CD8-positive, alpha-beta memory T cell (primary cell): ENCODE results near the gene NAV2. TPM values are rescaled to one million over a fixed set of nuclear protein-coding genes. Genes with fewer than 3 reads are reported as not detected.

ENCODE experiments used
- CTCF ChIA-PET: fragments of 350-600 bp; sonication (Branson Sonifier 250); formaldehyde crosslinking; loops from one replicate; lab custom pipeline; 2021; ENCODE audit warnings: antibody characterized with exemption; lab: Charles Lee
- POLR2A ChIA-PET: fragments of 350-600 bp; sonication (Branson Sonifier 250); formaldehyde crosslinking; loops from one replicate; lab custom pipeline; 2021; ENCODE audit warnings: antibody characterized with exemption; lab: Charles Lee
- DNase-seq, 5 donors: peaks; one replicate each; pipeline versions ENCODE4 v3.0.0 to v3.0.0-alpha.2; 2020 to 2022; ENCODE audit warnings: mixed read lengths in 1 of 5
- H3K27ac ChIP-seq: one replicate; pipeline ENCODE4 v1.7.0; 2013; ENCODE audit warnings: low read depth, mild to moderate bottlenecking, low read length, moderate library complexity
- H3K27me3 ChIP-seq: 2 replicates; pipeline ENCODE4 v1.7.0; 2013; ENCODE audit warnings: low read length, mild to moderate bottlenecking; ENCODE audit not compliant: insufficient read depth, poor library complexity, severe bottlenecking
- H3K36me3 ChIP-seq: 2 replicates; pipeline ENCODE4 v1.7.0; 2013; ENCODE audit warnings: mild to moderate bottlenecking, low read length, moderate library complexity; ENCODE audit not compliant: insufficient read depth
- H3K4me1 ChIP-seq: 2 replicates; pipeline ENCODE4 v1.7.0; 2013; ENCODE audit warnings: mild to moderate bottlenecking, low read length, moderate library complexity; ENCODE audit not compliant: insufficient read depth
- H3K4me3 ChIP-seq: 2 replicates; pipeline ENCODE4 v1.7.0; 2013; ENCODE audit warnings: mild to moderate bottlenecking, low read length
- H3K9me3 ChIP-seq: 2 replicates; pipeline ENCODE4 v1.7.0; 2013; ENCODE audit warnings: mild to moderate bottlenecking, low read length
- H3K27ac Mint-ChIP-seq, 8 donors: one replicate each; pipeline ENCODE4 v1.8.0; 2020 to 2021; ENCODE audit warnings: mixed read lengths in 8 of 8, mild to moderate bottlenecking in 6 of 8, inconsistent platforms in 3 of 8, moderate library complexity in 3 of 8
- H3K27me3 Mint-ChIP-seq, 2 donors: one replicate each; pipeline ENCODE4 v1.8.0; 2020 to 2021; ENCODE audit warnings: mixed read lengths in 2 of 2, mild to moderate bottlenecking in 1 of 2, moderate library complexity in 1 of 2
- H3K36me3 Mint-ChIP-seq, 3 donors: one replicate each; pipeline ENCODE4 v1.8.0; 2020 to 2021; ENCODE audit warnings: mixed read lengths in 3 of 3, inconsistent platforms in 1 of 3, mild to moderate bottlenecking in 1 of 3
- H3K4me1 Mint-ChIP-seq, 3 donors: one replicate each; pipeline ENCODE4 v1.8.0; 2020 to 2021; ENCODE audit warnings: mixed read lengths in 3 of 3, inconsistent platforms in 1 of 3, mild to moderate bottlenecking in 1 of 3
- H3K4me3 Mint-ChIP-seq, 7 donors: one replicate each; pipeline ENCODE4 v1.8.0; 2020 to 2021; ENCODE audit warnings: mixed read lengths in 7 of 7, mild to moderate bottlenecking in 6 of 7, moderate library complexity in 4 of 7, inconsistent platforms in 2 of 7
- H3K9me3 Mint-ChIP-seq, 5 donors: one replicate each; pipeline ENCODE4 v1.8.0; 2020 to 2022; ENCODE audit warnings: mixed read lengths in 5 of 5, mild to moderate bottlenecking in 3 of 5, moderate library complexity in 2 of 5, inconsistent platforms in 1 of 5
- polyA plus RNA-seq: library from polyadenylated mRNA; unstranded; fragments of 300-500 nt; fragmentation: Illumina TruSeq; gene quantifications from one replicate; pipeline ENCODE4 v1.2.3, GENCODE V29; 2021
- total RNA-seq, 2 experiments: library from RNA; stranded (reverse); gene quantifications; one replicate each; pipeline ENCODE4 v1.2.3, GENCODE V29; 2021

The NAV2 gene
- total and polyA plus RNA-seq, 3 experiments from 2014 or later = 0.42 to 1.2 (median 1.1) TPM

GRCh38 chr11:19968860-19969259, 256.2 kb downstream of the NAV2 start:
- Mint-ChIP-seq H3K4me1 (peaks cover 28 to 34% (median 33%) of the 10 kb centered on the region in 3 donors), H3K9me3 (no peaks in the 10 kb centered on the region), H3K36me3 (peaks cover 0 to 3% (median 0%) of the 10 kb centered on the region in 3 donors), H3K4me3 (no peak overlapping the region), H3K27ac (no peak overlapping the region), H3K27me3 (peaks cover 6 to 24% of the 10 kb centered on the region in 2 donors)
- Histone ChIP-seq H3K4me1 (peaks cover 5% of the 10 kb centered on the region), H3K27me3 (no peaks in the 10 kb centered on the region), H3K9me3 (no peaks in the 10 kb centered on the region), H3K4me3 (no peak overlapping the region), H3K27ac (no peak overlapping the region), H3K36me3 (no peaks in the 10 kb centered on the region)
- no peak for DNase-seq
- CTCF ChIA-PET = no interaction called here
- POLR2A ChIA-PET = no interaction called here

- ChIA-PET POLR2A (no interaction called here), CTCF (no interaction called here)
- Mint-ChIP-seq H3K27me3 (peaks cover 6 to 19% of the 10 kb centered on the region in 2 donors), H3K4me3 (peak overlapping the region in 4 of 7 donors; percentile 28 to 66 (median 46)), H3K9me3 (no peaks in the 10 kb centered on the region), H3K36me3 (no peaks in the 10 kb centered on the region), H3K4me1 (peaks cover 23 to 25% (median 24%) of the 10 kb centered on the region in 3 donors), H3K27ac (peak overlapping the region in 4 of 8 donors; percentile 3 to 87 (median 38))
- no peaks in the 10 kb centered on the region for H3K9me3 ChIP-seq
- no peaks in the 10 kb centered on the region for H3K4me1 ChIP-seq
- no peak overlapping the region for H3K4me3 ChIP-seq
- peak in 1 of 5 donors; percentile 38 for DNase-seq
- no peaks in the 10 kb centered on the region for H3K36me3 ChIP-seq
- no peaks in the 10 kb centered on the region for H3K27me3 ChIP-seq
- no peak overlapping the region for H3K27ac ChIP-seq
These were observed 258.3 kb downstream of the NAV2 start for GRCh38 chr11:19970944-19971343.

GRCh38 chr11:19972091-19972490, 259.5 kb downstream of the NAV2 start:
- peaks cover 2 to 10% of the 10 kb centered on the region in 2 donors for H3K27me3 Mint-ChIP-seq
- Histone ChIP-seq H3K4me3 (no peak overlapping the region), H3K27ac (no peak overlapping the region), H3K9me3 (no peaks in the 10 kb centered on the region), H3K27me3 (no peaks in the 10 kb centered on the region), H3K4me1 (no peaks in the 10 kb centered on the region), H3K36me3 (no peaks in the 10 kb centered on the region)
- no peaks in the 10 kb centered on the region for H3K9me3 Mint-ChIP-seq
- POLR2A ChIA-PET = no interaction called here
- H3K4me1 Mint-ChIP-seq = peaks cover 23 to 25% (median 24%) of the 10 kb centered on the region in 3 donors
- H3K27ac Mint-ChIP-seq = peak overlapping the region in 1 of 8 donors; percentile 44
- CTCF ChIA-PET = no interaction called here
- DNase-seq = no peak
- H3K4me3 Mint-ChIP-seq = no peak overlapping the region
- no peaks in the 10 kb centered on the region for H3K36me3 Mint-ChIP-seq

- POLR2A ChIA-PET = no interaction called here
- peaks cover 23 to 25% (median 24%) of the 10 kb centered on the region in 3 donors for H3K4me1 Mint-ChIP-seq
- Histone ChIP-seq H3K9me3 (no peaks in the 10 kb centered on the region), H3K4me1 (no peaks in the 10 kb centered on the region), H3K4me3 (no peak overlapping the region), H3K27me3 (no peaks in the 10 kb centered on the region), H3K36me3 (no peaks in the 10 kb centered on the region), H3K27ac (no peak overlapping the region)
- no peaks in the 10 kb centered on the region for H3K9me3 Mint-ChIP-seq
- DNase-seq = no peak
- no peak overlapping the region for H3K4me3 Mint-ChIP-seq
- CTCF ChIA-PET = no interaction called here
- H3K27me3 Mint-ChIP-seq = peaks cover 2 to 7% of the 10 kb centered on the region in 2 donors
- no peaks in the 10 kb centered on the region for H3K36me3 Mint-ChIP-seq
- H3K27ac Mint-ChIP-seq = no peak overlapping the region
These were observed 260.0 kb downstream of the NAV2 start for GRCh38 chr11:19972651-19973050.

- ChIA-PET CTCF (no interaction called here), POLR2A (no interaction called here)
- H3K27ac ChIP-seq = no peak overlapping the region
- no peaks in the 10 kb centered on the region for H3K4me1 ChIP-seq
- Mint-ChIP-seq H3K4me3 (no peak overlapping the region), H3K27me3 (peaks cover under 1 to 4% of the 10 kb centered on the region in 2 donors), H3K27ac (no peak overlapping the region), H3K36me3 (no peaks in the 10 kb centered on the region), H3K9me3 (no peaks in the 10 kb centered on the region), H3K4me1 (peaks cover 23 to 25% (median 24%) of the 10 kb centered on the region in 3 donors)
- no peak overlapping the region for H3K4me3 ChIP-seq
- H3K36me3 ChIP-seq = no peaks in the 10 kb centered on the region
- no peak for DNase-seq
- H3K27me3 ChIP-seq = no peaks in the 10 kb centered on the region
- H3K9me3 ChIP-seq = no peaks in the 10 kb centered on the region
These were observed 260.5 kb downstream of the NAV2 start for GRCh38 chr11:19973136-19973635.

GRCh38 chr11:19974886-19975285, 262.2 kb downstream of the NAV2 start:
- no peaks in the 10 kb centered on the region for H3K9me3 ChIP-seq
- Mint-ChIP-seq H3K4me1 (peaks cover 16 to 20% (median 16%) of the 10 kb centered on the region in 3 donors), H3K4me3 (no peak overlapping the region), H3K9me3 (no peaks in the 10 kb centered on the region), H3K27ac (no peak overlapping the region), H3K27me3 (peaks cover 0 to 2% of the 10 kb centered on the region in 2 donors), H3K36me3 (no peaks in the 10 kb centered on the region)
- H3K27me3 ChIP-seq = no peaks in the 10 kb centered on the region
- no peaks in the 10 kb centered on the region for H3K36me3 ChIP-seq
- ChIA-PET POLR2A (no interaction called here), CTCF (no interaction called here)
- H3K27ac ChIP-seq = peak overlapping the region; percentile 60
- no peak for DNase-seq
- H3K4me1 ChIP-seq = no peaks in the 10 kb centered on the region
- no peak overlapping the region for H3K4me3 ChIP-seq

GRCh38 chr11:19975414-19975990, 262.9 kb downstream of the NAV2 start:
- no peaks in the 10 kb centered on the region for H3K9me3 ChIP-seq
- H3K27me3 ChIP-seq = no peaks in the 10 kb centered on the region
- H3K4me3 ChIP-seq = no peak overlapping the region
- POLR2A ChIA-PET = no interaction called here
- Mint-ChIP-seq H3K4me3 (no peak overlapping the region), H3K27me3 (peaks cover 0 to 4% of the 10 kb centered on the region in 2 donors), H3K27ac (no peak overlapping the region), H3K36me3 (no peaks in the 10 kb centered on the region), H3K9me3 (no peaks in the 10 kb centered on the region), H3K4me1 (peaks cover 10 to 14% (median 10%) of the 10 kb centered on the region in 3 donors)
- CTCF ChIA-PET = no interaction called here
- H3K36me3 ChIP-seq = no peaks in the 10 kb centered on the region
- H3K27ac ChIP-seq = peak overlapping the region; percentile 60
- DNase-seq = no peak
- no peaks in the 10 kb centered on the region for H3K4me1 ChIP-seq

GRCh38 chr11:19976281-19976941, 263.8 kb downstream of the NAV2 start:
- POLR2A ChIA-PET = no interaction called here

More at GRCh38 chr11:19976281-19976941, 263.8 kb downstream of the NAV2 start:
- H3K9me3 ChIP-seq = no peaks in the 10 kb centered on the region
- H3K4me3 ChIP-seq = no peak overlapping the region
- H3K27me3 ChIP-seq = no peaks in the 10 kb centered on the region
- H3K27me3 Mint-ChIP-seq = peaks cover 0 to 4% of the 10 kb centered on the region in 2 donors
- no peak for DNase-seq
- H3K9me3 Mint-ChIP-seq = no peaks in the 10 kb centered on the region
- H3K36me3 ChIP-seq = no peaks in the 10 kb centered on the region
- H3K27ac ChIP-seq = peak overlapping the region; percentile 21
- no peaks in the 10 kb centered on the region for H3K4me1 ChIP-seq
- H3K27ac Mint-ChIP-seq = peak overlapping the region in 1 of 8 donors; percentile 59
- CTCF ChIA-PET = no interaction called here
- no peaks in the 10 kb centered on the region for H3K36me3 Mint-ChIP-seq
- no peak overlapping the region for H3K4me3 Mint-ChIP-seq
- H3K4me1 Mint-ChIP-seq = peaks cover 1 to 5% (median 1%) of the 10 kb centered on the region in 3 donors
